Neural progenitor cell (in vitro differentiated cells): Measurements from ENCODE around the gene CWC25.

ENCODE experiments used
- EZH2 ChIP-seq: fragments of 200-600 bp; sonication (generic); IDR thresholded peaks from 2 replicates; pipeline ENCODE4 v1.6.1; 2017; ENCODE audit warnings: antibody characterized with exemption, mild to moderate bottlenecking, moderate library complexity
- TF ChIP-seq, protein P1 (sequence below): fragments of 200-600 bp; sonication (generic); IDR thresholded peaks from 2 replicates; pipeline ENCODE4 v1.5.1; 2017; ENCODE audit warnings: antibody characterized with exemption, mild to moderate bottlenecking

DNA sequence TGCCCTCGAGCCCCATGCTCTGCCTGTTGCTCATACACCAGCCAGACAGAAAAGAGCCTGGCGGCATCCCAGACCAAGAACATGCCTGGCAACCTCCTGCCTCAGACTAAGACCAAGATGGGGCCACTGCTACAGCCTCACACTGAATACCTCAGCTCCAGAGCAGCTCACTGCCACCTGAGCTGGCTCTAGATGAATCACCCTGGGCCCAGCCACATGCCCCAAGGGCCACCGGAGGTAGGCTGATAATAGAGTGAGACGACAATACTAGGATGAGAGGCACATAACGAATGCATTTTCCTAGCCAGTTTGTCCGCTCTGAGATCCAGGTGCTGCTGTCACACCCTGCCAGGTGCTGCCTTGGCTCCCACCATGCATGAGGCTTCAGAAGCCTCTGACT is 38.7 kb downstream of the CWC25 start:
- TF ChIP-seq, protein P1, sequence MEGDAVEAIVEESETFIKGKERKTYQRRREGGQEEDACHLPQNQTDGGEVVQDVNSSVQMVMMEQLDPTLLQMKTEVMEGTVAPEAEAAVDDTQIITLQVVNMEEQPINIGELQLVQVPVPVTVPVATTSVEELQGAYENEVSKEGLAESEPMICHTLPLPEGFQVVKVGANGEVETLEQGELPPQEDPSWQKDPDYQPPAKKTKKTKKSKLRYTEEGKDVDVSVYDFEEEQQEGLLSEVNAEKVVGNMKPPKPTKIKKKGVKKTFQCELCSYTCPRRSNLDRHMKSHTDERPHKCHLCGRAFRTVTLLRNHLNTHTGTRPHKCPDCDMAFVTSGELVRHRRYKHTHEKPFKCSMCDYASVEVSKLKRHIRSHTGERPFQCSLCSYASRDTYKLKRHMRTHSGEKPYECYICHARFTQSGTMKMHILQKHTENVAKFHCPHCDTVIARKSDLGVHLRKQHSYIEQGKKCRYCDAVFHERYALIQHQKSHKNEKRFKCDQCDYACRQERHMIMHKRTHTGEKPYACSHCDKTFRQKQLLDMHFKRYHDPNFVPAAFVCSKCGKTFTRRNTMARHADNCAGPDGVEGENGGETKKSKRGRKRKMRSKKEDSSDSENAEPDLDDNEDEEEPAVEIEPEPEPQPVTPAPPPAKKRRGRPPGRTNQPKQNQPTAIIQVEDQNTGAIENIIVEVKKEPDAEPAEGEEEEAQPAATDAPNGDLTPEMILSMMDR = no peak
- no peak for TF ChIP-seq EZH2
